C4-2B (cell line): ENCODE measurements around the gene SRSF3.

ENCODE experiments used
- H3K27ac ChIP-seq: fragments of 450-650 bp; 2 replicates; pipeline ENCODE4 v1.5.1; 2017
- CTCF ChIP-seq: fragments of 450-650 bp; conservative IDR thresholded peaks from 2 replicates; pipeline ENCODE4 v1.5.1; 2017; ENCODE audit warnings: mild to moderate bottlenecking
- ZFX ChIP-seq: fragments of 450-650 bp; IDR thresholded peaks from 2 replicates; pipeline ENCODE4 v1.6.1; 2017

Gene SRSF3

DNA sequence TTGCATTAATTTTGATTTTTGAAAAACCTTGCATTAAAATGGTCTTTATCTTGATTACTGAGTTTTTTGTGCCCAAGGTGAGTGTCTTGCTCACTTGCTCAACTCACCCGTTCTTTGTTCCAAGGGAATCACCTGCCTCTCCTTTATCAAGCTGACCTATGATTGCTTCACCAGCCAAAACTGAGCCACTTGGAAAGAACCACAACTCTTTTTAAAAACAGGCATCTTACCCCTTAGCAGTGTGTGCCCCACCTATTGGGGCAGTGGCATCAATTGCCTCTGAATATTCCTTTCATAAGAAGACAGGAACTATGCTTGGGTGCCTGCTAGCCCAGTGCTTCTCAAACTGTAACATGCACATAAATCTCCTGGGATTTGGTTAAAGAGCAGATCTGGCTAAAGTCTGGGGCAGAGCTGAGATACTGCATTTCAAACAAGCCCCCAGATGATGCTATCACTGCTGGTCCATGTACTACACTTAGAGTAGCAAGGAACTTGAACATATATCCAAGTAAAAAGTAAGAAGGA is 43.6 kb upstream of the SRSF3 start:
- TF ChIP-seq CTCF (no peak), ZFX (no peak)
- H3K27ac ChIP-seq = no peak overlapping the region

GRCh38 chr6:36555750-36556252 is 38.4 kb upstream of the SRSF3 start:
- H3K27ac ChIP-seq = no peak overlapping the region
- TF ChIP-seq ZFX (no peak), CTCF (no peak)

- no peak for TF ChIP-seq ZFX
- TF ChIP-seq CTCF = no peak
- H3K27ac ChIP-seq = no peak overlapping the region
Measured at GRCh38 chr6:36556281-36556680, 37.9 kb upstream of the SRSF3 start.

GRCh38 chr6:36559011-36559793 is 35.0 kb upstream of the SRSF3 start:
- TF ChIP-seq CTCF = no peak
- TF ChIP-seq ZFX = no peak
- no peak overlapping the region for H3K27ac ChIP-seq

GRCh38 chr6:36560822-36561221 is 33.3 kb upstream of the SRSF3 start:
- H3K27ac ChIP-seq = no peak overlapping the region

DNA sequence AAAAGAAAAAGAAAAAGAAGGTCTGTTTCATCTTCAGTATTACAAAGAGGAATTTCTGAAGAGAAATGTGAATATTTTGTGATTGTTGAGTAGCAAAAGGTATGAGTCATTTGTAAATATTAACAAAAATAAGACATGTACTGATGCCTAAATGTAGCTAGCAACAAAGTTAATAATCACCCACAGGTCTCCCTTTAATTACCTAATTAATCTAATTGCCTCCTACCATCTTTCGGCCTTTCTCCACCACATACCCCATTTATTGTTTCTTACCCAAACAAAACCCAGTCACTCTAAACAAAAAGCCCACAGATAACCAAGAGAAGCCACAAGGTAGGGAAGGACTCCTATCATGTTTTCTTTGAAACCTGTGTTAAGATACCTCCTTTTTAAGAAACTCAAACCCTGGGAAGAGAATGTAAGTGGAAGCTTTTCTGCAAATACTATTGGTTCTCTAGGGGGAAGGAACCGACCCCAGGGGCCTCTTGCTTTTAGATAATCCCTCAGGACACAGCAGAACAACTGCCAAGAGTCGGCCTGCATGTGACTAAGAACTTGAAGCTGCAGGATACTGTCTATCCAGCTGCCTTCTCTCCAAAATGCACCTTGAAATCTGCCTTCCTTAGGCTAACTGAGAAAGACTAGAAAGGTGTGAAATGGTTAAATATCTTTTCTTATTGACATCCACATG is 30.8 kb upstream of the SRSF3 start:
- TF ChIP-seq CTCF (no peak), ZFX (no peak)

More at GRCh38 chr6:36560822-36561221, 33.3 kb upstream of the SRSF3 start:
- TF ChIP-seq ZFX = no peak
- TF ChIP-seq CTCF = no peak

DNA sequence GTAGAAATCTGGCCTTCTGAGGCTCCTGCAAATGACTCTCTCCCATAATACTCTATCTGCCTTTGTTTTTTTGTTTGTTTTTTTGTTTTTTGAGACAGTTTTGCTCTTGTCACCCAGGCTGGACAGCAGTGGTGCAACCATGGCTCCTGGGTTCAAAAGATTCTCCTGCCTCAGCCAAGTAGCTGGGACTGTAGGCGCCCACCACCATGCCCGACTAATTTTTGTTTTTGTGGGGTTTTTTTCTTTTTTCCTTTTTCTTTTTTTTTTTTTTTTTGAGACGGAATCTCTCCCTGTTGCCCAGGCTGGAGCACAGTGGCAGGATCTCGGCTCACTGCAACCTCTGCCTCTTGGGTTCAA is 30.3 kb upstream of the SRSF3 start:
- TF ChIP-seq ZFX (no peak), CTCF (no peak)
- H3K27ac ChIP-seq = no peak overlapping the region

More for the DNA sequence above, 30.8 kb upstream of the SRSF3 start:
- H3K27ac ChIP-seq = no peak overlapping the region
